ENCODE measurements around the gene AIPL1. TPM values are rescaled to one million over a fixed set of nuclear protein-coding genes. Genes with fewer than 3 reads are reported as not detected.

AIPL1 gene
- total RNA-seq, 1 donor from 2014 or later: not detected

DNA sequence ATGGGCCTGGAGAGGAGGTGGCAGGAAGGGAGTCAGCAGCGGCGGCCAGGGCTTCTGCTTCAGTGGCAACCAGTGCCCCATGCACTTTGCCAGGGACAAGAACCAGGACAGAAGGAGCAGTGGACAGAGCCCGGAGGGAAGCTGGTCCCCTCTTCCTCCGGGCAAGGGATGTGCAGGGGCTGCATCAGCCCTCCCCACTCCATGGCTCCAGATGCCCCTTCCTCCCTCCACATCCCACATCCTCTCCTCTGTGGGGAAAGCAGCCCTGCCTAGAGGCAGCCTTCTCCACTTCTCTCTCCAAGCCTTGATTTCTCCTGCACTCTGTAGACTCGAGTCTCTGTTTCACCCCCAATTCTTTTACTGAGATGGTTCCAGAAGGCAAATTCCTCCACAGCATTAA lies 50.4 kb downstream of the AIPL1 start:
- TF ChIP-seq CTCF (IDR thresholded peaks at IDR 0.05): no peak
- Mint-ChIP-seq H3K4me3 (ENCODE audit: unreplicated experiment) (no peak overlapping the region), H3K36me3 (ENCODE audit: low read depth) (no peaks in the 10 kb centered on the region), H3K4me1 (ENCODE audit: low read depth) (no peaks in the 10 kb centered on the region), H3K27ac (ENCODE audit: unreplicated experiment) (no peak overlapping the region), H3K27me3 (ENCODE audit: low read depth) (no peaks in the 10 kb centered on the region), H3K9me3 (ENCODE audit: low read depth) (no peaks in the 10 kb centered on the region)
- no peak for DNase-seq (ENCODE audit: low spot score)

DNA sequence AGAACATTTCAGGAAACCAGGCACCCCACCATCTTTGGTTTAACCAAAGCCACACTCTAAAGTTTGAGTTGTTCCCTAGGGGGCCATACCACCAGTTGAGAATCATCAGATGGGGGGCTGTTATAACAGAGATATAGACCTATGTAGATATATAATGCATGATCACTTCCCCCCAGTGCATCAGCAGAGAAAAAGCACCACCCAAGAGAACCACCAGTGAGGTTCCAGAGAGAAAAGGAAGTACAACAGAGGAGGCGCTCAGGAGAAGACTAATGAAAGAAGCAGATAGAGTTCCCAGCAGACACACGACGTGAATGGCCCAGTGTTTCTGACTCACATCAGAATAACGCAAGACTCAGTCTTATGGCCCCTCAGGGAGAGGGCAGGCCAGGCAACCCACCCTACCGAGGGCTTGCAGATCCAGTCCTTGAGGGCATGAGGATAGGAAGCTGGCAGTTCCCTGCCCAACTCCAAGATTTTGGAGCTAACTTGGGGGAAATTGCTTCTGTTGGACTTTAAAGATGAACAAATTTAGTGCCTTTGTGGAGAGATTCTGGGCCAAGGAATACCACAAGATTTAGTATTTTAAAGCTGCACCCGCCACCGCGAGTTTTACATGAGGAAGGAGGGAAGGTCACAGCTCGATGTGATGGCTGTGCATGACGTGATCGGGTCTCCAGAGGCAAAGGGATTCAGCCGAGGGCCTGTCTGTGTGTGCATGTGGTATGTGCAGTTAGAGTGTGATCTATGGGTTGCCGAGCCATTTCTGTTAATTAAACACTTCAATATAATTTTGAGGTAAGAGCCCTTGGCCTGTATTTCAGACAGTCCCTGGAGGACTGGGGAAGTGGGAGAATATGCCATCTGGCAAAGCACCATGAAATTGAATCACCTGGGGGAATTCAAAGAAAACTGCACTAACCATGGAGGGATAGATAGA lies 53.1 kb downstream of the AIPL1 start:
- Mint-ChIP-seq H3K4me1 (ENCODE audit: low read depth) (no peaks in the 10 kb centered on the region), H3K27ac (ENCODE audit: unreplicated experiment) (no peak overlapping the region), H3K27me3 (ENCODE audit: low read depth) (peaks cover 11% of the 10 kb centered on the region), H3K9me3 (ENCODE audit: low read depth) (peaks cover 8% of the 10 kb centered on the region), H3K36me3 (ENCODE audit: low read depth) (peaks cover 1% of the 10 kb centered on the region), H3K4me3 (ENCODE audit: unreplicated experiment) (no peak overlapping the region)
- TF ChIP-seq CTCF (IDR thresholded peaks at IDR 0.05): no peak
- no peak for DNase-seq (ENCODE audit: low spot score)

DNA sequence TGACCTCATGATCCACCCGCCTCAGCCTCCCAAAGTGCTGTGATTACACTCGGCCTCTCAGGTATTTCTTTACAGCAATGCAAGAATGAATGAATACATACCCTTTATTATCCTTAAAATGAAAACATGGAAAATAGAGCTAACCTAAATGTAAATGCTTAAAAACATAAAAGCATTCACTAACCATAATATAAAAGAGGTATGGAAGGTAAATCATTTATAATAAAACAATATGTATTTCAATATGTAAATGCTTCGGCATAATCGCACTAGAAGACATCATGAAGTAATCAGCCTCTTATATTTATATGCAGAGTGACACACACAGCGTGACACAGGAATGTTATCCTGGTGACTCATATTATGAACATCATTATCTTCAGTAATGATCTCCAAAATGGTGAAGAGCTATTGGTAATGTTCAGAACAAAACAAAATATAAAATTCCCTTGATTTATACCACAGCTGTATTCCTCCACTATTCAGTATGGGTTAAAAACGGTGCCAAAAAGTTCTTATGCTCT lies 53.9 kb downstream of the AIPL1 start:
- no peak overlapping the region for H3K4me3 Mint-ChIP-seq (ENCODE audit: unreplicated experiment)
- no peaks in the 10 kb centered on the region for H3K4me1 Mint-ChIP-seq (ENCODE audit: low read depth)
- TF ChIP-seq CTCF (IDR thresholded peaks at IDR 0.05): no peak
- H3K36me3 Mint-ChIP-seq (ENCODE audit: low read depth): peaks cover 1% of the 10 kb centered on the region
- peaks cover 11% of the 10 kb centered on the region for H3K27me3 Mint-ChIP-seq (ENCODE audit: low read depth)
- H3K9me3 Mint-ChIP-seq (ENCODE audit: low read depth): peaks cover 8% of the 10 kb centered on the region
- no peak for DNase-seq (ENCODE audit: low spot score)
- H3K27ac Mint-ChIP-seq (ENCODE audit: unreplicated experiment): no peak overlapping the region

DNA sequence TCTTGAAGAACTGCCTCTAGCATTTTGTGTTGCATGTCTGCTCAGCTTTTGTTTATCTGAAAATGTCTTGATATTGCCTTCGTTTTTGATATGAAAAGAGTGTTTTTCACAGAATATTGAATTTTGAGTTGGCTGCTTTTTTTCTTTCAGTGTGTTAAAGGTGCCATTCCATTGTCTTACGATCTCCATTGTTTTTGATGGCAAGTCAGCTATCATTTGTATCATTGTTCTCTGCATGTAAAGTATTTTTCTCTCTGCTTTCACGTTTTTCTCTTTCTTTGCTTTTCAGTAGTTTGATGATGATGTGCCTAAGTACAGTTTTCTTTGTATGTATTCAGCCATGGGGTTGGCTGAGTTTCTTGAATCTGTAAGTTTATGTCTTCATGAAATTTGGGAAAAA lies 57.0 kb downstream of the AIPL1 start:
- DNase-seq (ENCODE audit: low spot score): no peak
- H3K4me1 Mint-ChIP-seq (ENCODE audit: low read depth): no peaks in the 10 kb centered on the region
- H3K9me3 Mint-ChIP-seq (ENCODE audit: low read depth): peaks cover 8% of the 10 kb centered on the region
- no peak for TF ChIP-seq CTCF (IDR thresholded peaks at IDR 0.05)
- H3K4me3 Mint-ChIP-seq (ENCODE audit: unreplicated experiment): no peak overlapping the region
- H3K36me3 Mint-ChIP-seq (ENCODE audit: low read depth): peaks cover 1% of the 10 kb centered on the region
- peaks cover 18% of the 10 kb centered on the region for H3K27me3 Mint-ChIP-seq (ENCODE audit: low read depth)
- peak overlapping the region; percentile 49 for H3K27ac Mint-ChIP-seq (ENCODE audit: unreplicated experiment)

GRCh38 chr17:6376931-6377361 lies 58.0 kb downstream of the AIPL1 start:
- peaks cover 8% of the 10 kb centered on the region for H3K9me3 Mint-ChIP-seq (ENCODE audit: low read depth)
- DNase-seq (ENCODE audit: low spot score): no peak
- H3K27me3 Mint-ChIP-seq (ENCODE audit: low read depth): peaks cover 18% of the 10 kb centered on the region
- peaks cover 1% of the 10 kb centered on the region for H3K36me3 Mint-ChIP-seq (ENCODE audit: low read depth)
- TF ChIP-seq CTCF (IDR thresholded peaks at IDR 0.05): no peak
- H3K4me1 Mint-ChIP-seq (ENCODE audit: low read depth): no peaks in the 10 kb centered on the region
- no peak overlapping the region for H3K27ac Mint-ChIP-seq (ENCODE audit: unreplicated experiment)
- H3K4me3 Mint-ChIP-seq (ENCODE audit: unreplicated experiment): no peak overlapping the region
